RKO (cell line): ENCODE results near the gene CLIC3.

Experiments
- DNase-seq: peaks from one replicate; pipeline ENCODE4 v3.0.0-alpha.2; 2016; ENCODE audit warnings: low spot score

The CLIC3 gene

DNA sequence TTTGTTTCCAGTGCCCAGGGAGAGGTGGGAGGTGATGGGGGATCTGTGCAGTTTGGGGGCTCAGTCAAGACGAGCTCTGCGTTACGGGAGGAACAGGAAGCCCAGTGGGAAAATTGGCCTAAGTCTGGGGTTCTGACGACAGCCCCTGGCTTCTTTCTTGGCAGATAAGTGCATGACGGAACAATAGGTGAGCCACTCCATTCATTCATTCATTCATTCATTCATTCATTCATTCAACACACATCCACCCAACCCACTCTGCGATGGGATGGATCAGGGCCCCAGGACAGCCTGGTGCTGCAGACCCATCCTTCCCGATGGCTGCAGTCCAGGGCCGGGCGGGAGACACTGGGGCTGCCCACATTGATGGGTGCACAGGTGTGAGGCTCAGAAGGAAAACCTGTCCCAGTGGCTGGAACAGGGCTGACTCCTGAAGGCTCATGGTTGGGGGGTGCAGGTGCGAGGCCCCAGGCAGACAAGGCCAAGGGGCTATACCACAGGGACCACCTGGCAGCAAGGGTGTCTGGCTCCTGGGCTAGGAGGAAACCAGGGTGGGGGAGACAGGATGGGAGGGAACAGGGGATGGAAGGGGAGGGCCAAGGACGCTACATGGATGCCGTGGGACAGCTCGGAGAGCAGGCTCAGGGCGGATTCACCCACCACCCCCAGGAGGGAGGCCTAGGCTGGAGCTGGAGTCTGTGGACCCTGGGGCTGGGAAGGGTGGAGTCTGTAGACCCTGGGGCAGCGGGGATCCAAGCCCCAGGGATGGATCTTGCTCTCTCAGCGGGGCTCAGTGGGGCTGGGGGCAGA is 15.5 kb downstream of the CLIC3 start:
- no peak for DNase-seq

- DNase-seq, result no peak
Measured at GRCh38 chr9:136979769-136980587, 16.4 kb downstream of the CLIC3 start.

DNA sequence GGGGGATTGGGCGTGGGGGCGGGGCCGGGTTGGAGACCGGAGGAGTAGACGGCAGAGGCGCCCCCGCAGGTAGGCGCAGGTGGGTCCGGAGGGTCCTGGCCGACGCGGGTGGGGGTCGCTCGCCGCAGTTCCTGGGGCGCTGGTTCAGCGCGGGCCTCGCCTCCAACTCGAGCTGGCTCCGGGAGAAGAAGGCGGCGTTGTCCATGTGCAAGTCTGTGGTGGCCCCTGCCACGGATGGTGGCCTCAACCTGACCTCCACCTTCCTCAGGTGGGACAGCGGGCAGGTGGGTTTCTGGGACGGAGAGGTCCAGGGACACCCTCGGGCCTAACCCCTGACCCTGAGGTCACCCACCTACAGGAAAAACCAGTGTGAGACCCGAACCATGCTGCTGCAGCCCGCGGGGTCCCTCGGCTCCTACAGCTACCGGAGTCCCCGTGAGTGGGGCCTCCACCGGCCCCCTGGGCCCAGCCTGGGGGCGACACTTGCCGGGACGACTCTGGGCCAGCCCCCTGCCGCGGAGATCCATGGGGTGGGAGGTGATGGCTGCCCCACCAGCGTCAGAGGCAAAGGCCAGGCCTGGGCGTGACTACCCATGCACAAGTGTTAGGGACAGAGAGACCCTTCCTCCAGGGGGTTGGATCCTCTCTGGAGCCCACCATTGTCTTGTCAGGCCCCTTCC is 17.4 kb downstream of the CLIC3 start:
- DNase-seq, result no peak

DNA sequence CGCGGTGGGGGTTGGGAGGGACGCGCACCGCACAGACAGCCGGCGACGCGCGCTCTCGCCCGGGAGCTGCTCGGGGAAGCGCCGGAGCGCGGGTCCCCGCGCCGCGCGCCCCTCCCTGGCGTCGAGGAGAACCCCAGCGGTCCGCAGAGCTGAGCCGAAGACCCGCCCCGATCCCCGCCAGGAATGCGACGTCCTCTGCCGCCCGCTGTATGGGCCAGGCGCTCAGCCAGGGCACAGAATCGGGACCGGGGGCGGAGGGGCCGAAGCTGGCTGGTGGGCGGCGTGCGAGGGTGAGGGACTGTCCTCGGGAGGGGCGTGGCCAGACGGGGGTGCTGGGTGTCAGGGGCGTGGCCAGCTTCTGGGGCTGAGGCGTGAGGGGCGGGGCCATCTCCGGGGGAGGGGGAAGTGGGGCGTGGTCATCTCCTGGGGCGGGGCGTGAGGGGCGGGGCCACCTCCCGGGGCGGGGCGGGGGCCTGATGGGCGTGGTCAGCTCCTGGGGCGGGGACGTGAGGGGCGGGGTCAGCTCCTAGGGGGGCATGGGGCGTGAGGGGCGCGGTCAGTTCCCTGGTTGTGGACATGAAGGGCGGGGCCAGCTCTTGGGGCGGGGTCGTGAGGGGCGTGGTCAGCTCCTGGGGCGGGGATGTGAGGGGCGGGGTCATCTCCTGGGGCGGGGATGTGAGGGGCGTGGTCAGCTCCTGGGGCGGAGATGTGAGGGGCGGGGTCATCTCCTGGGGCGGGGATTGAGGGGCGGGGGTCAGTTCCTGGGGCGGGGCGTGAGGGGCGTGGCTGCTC is 18.1 kb downstream of the CLIC3 start:
- DNase-seq, result peak; percentile 35

GRCh38 chr9:136977649-136978072 is 18.7 kb downstream of the CLIC3 start:
- no peak for DNase-seq

- DNase-seq, result no peak
Measured at GRCh38 chr9:136977223-136977622, 19.1 kb downstream of the CLIC3 start, which contains the start of gene PTGDS. TSS of gene PTGDS (plus strand) at chr9:136977504. CDS start at chr9:136977579, 75 bp downstream.

DNA sequence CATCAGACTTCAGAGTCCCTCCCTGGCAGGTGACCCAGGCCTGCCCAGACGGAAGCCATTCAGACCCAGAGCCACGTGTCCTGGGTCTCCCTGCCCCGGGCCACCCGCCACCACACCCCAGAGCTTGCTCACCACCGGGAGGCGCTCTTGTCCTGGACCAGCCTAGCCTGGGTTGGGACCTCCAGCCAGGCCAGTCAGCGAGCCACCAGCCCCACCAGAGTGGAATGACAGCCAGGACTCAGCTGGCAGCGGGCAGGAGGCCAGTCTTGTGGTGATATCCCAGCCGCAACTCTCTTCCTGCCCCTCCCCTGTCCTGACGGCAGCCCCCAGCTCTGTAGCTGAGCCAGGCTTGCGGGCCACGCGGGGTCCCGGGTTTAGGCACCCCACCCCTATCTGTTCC is 20.7 kb downstream of the CLIC3 start:
- DNase-seq, result no peak

DNA sequence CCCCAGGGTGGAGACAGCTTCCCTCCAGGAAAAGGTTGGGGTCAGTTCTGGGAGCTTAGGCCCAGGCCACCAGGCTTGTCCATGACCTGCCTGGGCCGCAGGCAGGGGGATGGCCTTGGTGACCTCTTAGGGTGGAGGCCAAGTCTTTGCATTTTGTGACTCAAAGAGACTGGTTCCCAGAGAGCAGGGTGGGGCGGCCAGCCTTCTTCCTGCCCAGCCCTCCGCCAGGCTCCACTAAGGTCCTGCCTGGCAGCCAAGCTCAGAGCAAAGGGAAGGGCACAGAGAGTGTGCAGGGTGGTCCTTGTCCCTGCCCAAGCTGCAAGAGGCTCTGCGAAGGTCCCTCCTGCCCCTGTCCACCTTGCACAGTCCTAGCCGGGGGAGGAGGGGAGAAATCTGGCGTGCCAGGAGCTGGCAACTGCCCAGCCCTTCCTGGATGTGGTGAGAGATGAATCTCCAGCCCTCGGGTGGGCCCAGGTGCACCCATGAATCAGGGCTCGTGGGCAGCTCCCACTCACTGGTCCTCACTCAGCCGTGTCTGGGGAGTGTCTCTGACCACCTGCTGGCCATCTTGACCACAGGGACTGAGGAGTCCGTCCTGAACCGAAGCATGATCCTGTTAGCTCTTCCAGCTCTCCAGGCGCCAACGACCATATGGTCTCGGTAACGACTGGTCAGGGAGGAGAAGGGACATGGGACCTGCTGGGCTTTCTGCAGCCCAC is 21.4 kb downstream of the CLIC3 start:
- DNase-seq, result no peak

GRCh38 chr9:136973618-136974617 is 22.4 kb downstream of the CLIC3 start:
- DNase-seq, result no peak

DNA sequence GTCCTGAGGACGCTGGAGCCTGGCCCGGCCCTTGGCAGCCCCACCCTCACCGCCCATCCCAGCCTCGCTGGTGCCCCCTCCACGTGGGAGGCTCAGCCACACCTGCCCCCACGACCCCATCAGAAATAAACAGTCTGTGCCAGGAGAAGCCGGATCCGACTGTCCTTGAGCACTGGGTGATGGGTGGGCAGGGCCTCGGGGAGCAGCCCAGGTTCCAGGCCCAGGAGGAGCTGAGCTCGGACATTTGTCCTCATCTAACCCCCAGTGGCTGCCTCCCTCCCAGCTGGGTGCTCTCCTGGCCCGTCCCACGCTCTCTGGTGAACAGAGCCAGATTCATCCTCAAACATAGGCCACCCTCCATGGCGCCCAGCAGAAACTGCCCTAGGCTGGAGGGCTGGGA is 23.6 kb downstream of the CLIC3 start:
- DNase-seq, result no peak

- no peak for DNase-seq
Measured at GRCh38 chr9:136972335-136972734, 24.0 kb downstream of the CLIC3 start.

- DNase-seq, result no peak
Measured at GRCh38 chr9:136971746-136972145, 24.6 kb downstream of the CLIC3 start.

GRCh38 chr9:136970361-136970760 is 26.0 kb downstream of the CLIC3 start:
- DNase-seq, result no peak

- DNase-seq, result no peak
Measured at GRCh38 chr9:136969774-136970173, 26.6 kb downstream of the CLIC3 start.

- no peak for DNase-seq
Measured at GRCh38 chr9:136969150-136969549, 27.2 kb downstream of the CLIC3 start.

- no peak for DNase-seq
Measured at GRCh38 chr9:136968333-136969127, 27.8 kb downstream of the CLIC3 start.

- no peak for DNase-seq
Measured at GRCh38 chr9:136965771-136966484, 30.4 kb downstream of the CLIC3 start.

DNA sequence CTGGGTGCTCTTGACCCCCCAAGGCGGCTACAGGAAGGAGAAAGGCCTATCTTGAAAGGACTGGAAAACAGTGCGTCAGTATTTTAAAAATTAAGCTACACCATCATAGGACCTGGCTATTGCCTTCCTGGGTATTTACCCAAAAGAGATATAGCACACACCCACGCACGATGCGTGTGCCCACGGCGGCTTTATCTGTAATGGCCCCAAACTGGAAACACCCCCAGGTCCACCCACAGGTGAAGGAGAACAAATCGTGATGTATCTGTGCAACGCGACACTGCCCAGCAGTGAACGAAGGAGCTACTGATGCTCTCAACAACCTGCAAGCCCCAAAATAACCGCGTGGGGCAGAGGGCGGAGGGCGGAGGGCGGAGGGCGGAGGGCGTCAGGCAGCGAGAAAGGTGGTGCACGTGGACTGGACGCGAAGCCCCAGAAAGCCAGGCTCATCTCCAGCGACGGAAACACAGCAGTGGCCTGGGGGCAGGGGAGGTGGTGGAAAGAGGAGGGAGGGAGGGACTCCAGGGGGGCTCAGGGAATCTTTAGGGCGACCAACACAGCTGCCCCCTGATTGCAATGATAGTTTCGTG is 31.4 kb downstream of the CLIC3 start:
- DNase-seq, result no peak
